SK-N-SH treated with all-trans-retinoic acid at 6 μM for 48 hours (cell line): ENCODE data around the gene DGKH.

Experiments used
- ATAC-seq: fragments of 200-7000 bp; cut with Tn5 transposase; 3 replicates; pipeline ENCODE4 v1.9.1; 2020; ENCODE audit warnings: mild to moderate bottlenecking, moderate library complexity
- ARNTL ChIP-seq: fragments of 450-650 bp; formaldehyde crosslinking; IDR thresholded peaks from 2 replicates; pipeline ENCODE4 v1.5.0; 2020; ENCODE audit warnings: low read depth, mild to moderate bottlenecking, moderate library complexity, borderline replicate concordance
- BACH2 ChIP-seq: fragments of 250-450 bp; sonication (Bioruptor Pico); IDR thresholded peaks from 2 replicates; pipeline ENCODE4 v1.9.0; 2021; ENCODE audit warnings: mild to moderate bottlenecking, borderline replicate concordance
- CSRNP3 ChIP-seq: fragments of 250-450 bp; sonication (Bioruptor Pico); IDR thresholded peaks from 2 replicates; pipeline ENCODE4 v1.5.1; 2021; ENCODE audit warnings: mild to moderate bottlenecking, moderate library complexity
- ESRRG ChIP-seq: fragments of 250-450 bp; sonication (Bioruptor Pico); IDR thresholded peaks from 2 replicates; pipeline ENCODE4 v1.6.1; 2021; ENCODE audit warnings: mild to moderate bottlenecking
- ISL1 ChIP-seq: fragments of 250-450 bp; sonication (Bioruptor Pico); IDR thresholded peaks from 2 replicates; pipeline ENCODE4 v2.1.2; 2022; ENCODE audit warnings: mild to moderate bottlenecking, moderate library complexity
- OSR1 ChIP-seq: fragments of 250-450 bp; sonication (Bioruptor Pico); IDR thresholded peaks from 2 replicates; pipeline ENCODE4 v1.8.0; 2022; ENCODE audit warnings: moderate library complexity, mild to moderate bottlenecking, inconsistent platforms
- PPARA ChIP-seq: fragments of 250-450 bp; sonication (Bioruptor Pico); IDR thresholded peaks from 2 replicates; pipeline ENCODE4 v1.5.0; 2020; ENCODE audit warnings: mild to moderate bottlenecking, borderline replicate concordance
- TCF4 ChIP-seq: fragments of 250-450 bp; sonication (Bioruptor Pico); IDR thresholded peaks from 2 replicates; pipeline ENCODE4 v1.8.0; 2021; ENCODE audit warnings: mild to moderate bottlenecking, moderate library complexity, borderline replicate concordance
- TOX ChIP-seq: fragments of 250-450 bp; sonication (Bioruptor Pico); IDR thresholded peaks from 2 replicates; pipeline ENCODE4 v1.8.0; 2021; ENCODE audit warnings: mild to moderate bottlenecking, moderate library complexity, borderline replicate concordance
- TSHZ2 ChIP-seq: fragments of 250-450 bp; sonication (Bioruptor Pico); IDR thresholded peaks from 2 replicates; pipeline ENCODE4 v1.5.0; 2020; ENCODE audit warnings: mild to moderate bottlenecking, moderate library complexity
- ZC3H10 ChIP-seq: fragments of 250-450 bp; sonication (Bioruptor Pico); IDR thresholded peaks from 2 replicates; pipeline ENCODE4 v1.5.1; 2021; ENCODE audit warnings: mild to moderate bottlenecking, moderate library complexity
- ZFP3 ChIP-seq: fragments of 250-450 bp; sonication (Bioruptor Pico); IDR thresholded peaks from 2 replicates; pipeline ENCODE4 v1.5.0; 2020; ENCODE audit warnings: mild to moderate bottlenecking, moderate library complexity
- ZNF565 ChIP-seq: fragments of 450-650 bp; formaldehyde crosslinking; conservative IDR thresholded peaks from 2 replicates; pipeline ENCODE4 v1.5.0; 2020; ENCODE audit warnings: low read depth, mild to moderate bottlenecking, moderate library complexity
- ZNF70 ChIP-seq: fragments of 450-650 bp; formaldehyde crosslinking; IDR thresholded peaks from 2 replicates; pipeline ENCODE4 v1.5.0; 2020; ENCODE audit warnings: mild to moderate bottlenecking, moderate library complexity
- ZNF8 ChIP-seq: fragments of 450-650 bp; formaldehyde crosslinking; IDR thresholded peaks from 2 replicates; pipeline ENCODE4 v1.5.0; 2020; ENCODE audit warnings: mild to moderate bottlenecking, moderate library complexity
- TF ChIP-seq, protein P1 (sequence below): fragments of 250-450 bp; sonication (Bioruptor Pico); IDR thresholded peaks from 2 replicates; pipeline ENCODE4 v1.8.0; 2021; ENCODE audit warnings: low read depth, mild to moderate bottlenecking, moderate library complexity, borderline replicate concordance
- TF ChIP-seq, protein P2 (sequence below): fragments of 250-450 bp; sonication (Bioruptor Pico); IDR thresholded peaks from 2 replicates; pipeline ENCODE4 v1.8.0; 2020; ENCODE audit warnings: mild to moderate bottlenecking, moderate library complexity, borderline replicate concordance
- TF ChIP-seq, protein P3 (sequence below): fragments of 250-450 bp; sonication (Bioruptor Pico); IDR thresholded peaks from 2 replicates; pipeline ENCODE4 v1.5.1; 2020; ENCODE audit warnings: low read depth, mild to moderate bottlenecking, moderate library complexity

DGKH gene

GRCh38 chr13:42119875-42120274 is 71.4 kb downstream of the DGKH start:
- TF ChIP-seq TOX (CRISPR knock-in tag): no peak
- no peak for TF ChIP-seq ISL1 (CRISPR knock-in tag)
- TF ChIP-seq, protein P1, sequence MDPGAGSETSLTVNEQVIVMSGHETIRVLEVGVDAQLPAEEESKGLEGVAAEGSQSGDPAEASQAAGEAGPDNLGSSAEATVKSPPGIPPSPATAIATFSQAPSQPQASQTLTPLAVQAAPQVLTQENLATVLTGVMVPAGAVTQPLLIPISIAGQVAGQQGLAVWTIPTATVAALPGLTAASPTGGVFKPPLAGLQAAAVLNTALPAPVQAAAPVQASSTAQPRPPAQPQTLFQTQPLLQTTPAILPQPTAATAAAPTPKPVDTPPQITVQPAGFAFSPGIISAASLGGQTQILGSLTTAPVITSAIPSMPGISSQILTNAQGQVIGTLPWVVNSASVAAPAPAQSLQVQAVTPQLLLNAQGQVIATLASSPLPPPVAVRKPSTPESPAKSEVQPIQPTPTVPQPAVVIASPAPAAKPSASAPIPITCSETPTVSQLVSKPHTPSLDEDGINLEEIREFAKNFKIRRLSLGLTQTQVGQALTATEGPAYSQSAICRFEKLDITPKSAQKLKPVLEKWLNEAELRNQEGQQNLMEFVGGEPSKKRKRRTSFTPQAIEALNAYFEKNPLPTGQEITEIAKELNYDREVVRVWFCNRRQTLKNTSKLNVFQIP (CRISPR knock-in tag): no peak
- TF ChIP-seq ZNF70 (CRISPR knock-in tag): no peak
- TF ChIP-seq ZNF565 (CRISPR knock-in tag): no peak
- TF ChIP-seq ZFP3 (CRISPR knock-in tag): no peak
- no peak for TF ChIP-seq BACH2 (CRISPR knock-in tag)
- no peak for TF ChIP-seq TSHZ2 (CRISPR knock-in tag)
- TF ChIP-seq, protein P2, sequence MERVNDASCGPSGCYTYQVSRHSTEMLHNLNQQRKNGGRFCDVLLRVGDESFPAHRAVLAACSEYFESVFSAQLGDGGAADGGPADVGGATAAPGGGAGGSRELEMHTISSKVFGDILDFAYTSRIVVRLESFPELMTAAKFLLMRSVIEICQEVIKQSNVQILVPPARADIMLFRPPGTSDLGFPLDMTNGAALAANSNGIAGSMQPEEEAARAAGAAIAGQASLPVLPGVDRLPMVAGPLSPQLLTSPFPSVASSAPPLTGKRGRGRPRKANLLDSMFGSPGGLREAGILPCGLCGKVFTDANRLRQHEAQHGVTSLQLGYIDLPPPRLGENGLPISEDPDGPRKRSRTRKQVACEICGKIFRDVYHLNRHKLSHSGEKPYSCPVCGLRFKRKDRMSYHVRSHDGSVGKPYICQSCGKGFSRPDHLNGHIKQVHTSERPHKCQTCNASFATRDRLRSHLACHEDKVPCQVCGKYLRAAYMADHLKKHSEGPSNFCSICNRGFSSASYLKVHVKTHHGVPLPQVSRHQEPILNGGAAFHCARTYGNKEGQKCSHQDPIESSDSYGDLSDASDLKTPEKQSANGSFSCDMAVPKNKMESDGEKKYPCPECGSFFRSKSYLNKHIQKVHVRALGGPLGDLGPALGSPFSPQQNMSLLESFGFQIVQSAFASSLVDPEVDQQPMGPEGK (CRISPR knock-in tag): no peak
- no peak for TF ChIP-seq ESRRG (CRISPR knock-in tag)
- TF ChIP-seq, all 23 proteins: peak for 0
- no peak for ATAC-seq

DNA sequence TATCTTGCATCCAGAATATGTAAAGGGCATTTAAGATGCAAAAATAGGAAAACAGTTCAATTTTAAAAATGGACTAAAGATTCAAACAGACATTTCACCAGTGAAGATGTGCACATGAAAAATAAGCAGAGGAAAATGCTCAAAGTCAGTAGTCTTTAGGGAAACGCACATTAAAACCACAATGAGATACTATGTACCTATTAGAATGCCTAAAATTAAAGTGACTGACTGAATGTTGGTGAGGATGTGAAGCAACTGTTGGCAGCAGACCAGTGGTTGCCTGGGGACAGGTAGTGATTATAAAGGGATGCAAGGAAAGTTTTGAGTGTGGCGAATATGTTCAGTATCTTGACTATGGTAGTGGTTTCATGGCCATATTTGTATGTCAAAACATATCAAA is 75.2 kb downstream of the DGKH start:
- no peak for TF ChIP-seq ZC3H10
- no peak for TF ChIP-seq TCF4 (CRISPR knock-in tag)
- TF ChIP-seq TOX (CRISPR knock-in tag): no peak

GRCh38 chr13:42125046-42125445 is 76.6 kb downstream of the DGKH start:
- TF ChIP-seq OSR1 (CRISPR knock-in tag) (no peak), ZC3H10 (no peak), ZNF8 (CRISPR knock-in tag) (no peak), CSRNP3 (no peak)
- ATAC-seq: no peak

More for the DNA sequence above, 75.2 kb downstream of the DGKH start:
- ATAC-seq: no peak

- no peak for ATAC-seq
- TF ChIP-seq, protein P2 (CRISPR knock-in tag): no peak
- TF ChIP-seq ISL1 (CRISPR knock-in tag): no peak
- TF ChIP-seq, protein P1 (CRISPR knock-in tag): no peak
- no peak for TF ChIP-seq ZNF8 (CRISPR knock-in tag)
- TF ChIP-seq ESRRG (CRISPR knock-in tag): no peak
- no peak for TF ChIP-seq ARNTL (CRISPR knock-in tag)
- TF ChIP-seq, protein P3, sequence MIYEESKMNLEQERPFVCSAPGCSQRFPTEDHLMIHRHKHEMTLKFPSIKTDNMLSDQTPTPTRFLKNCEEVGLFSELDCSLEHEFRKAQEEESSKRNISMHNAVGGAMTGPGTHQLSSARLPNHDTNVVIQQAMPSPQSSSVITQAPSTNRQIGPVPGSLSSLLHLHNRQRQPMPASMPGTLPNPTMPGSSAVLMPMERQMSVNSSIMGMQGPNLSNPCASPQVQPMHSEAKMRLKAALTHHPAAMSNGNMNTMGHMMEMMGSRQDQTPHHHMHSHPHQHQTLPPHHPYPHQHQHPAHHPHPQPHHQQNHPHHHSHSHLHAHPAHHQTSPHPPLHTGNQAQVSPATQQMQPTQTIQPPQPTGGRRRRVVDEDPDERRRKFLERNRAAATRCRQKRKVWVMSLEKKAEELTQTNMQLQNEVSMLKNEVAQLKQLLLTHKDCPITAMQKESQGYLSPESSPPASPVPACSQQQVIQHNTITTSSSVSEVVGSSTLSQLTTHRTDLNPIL (CRISPR knock-in tag): no peak
- TF ChIP-seq PPARA: no peak
- TF ChIP-seq CSRNP3: no peak
- no peak for TF ChIP-seq ZNF70 (CRISPR knock-in tag)
These were observed 78.6 kb downstream of the DGKH start for GRCh38 chr13:42127047-42127446.
